Esophagus squamous epithelium (tissue), 4 donors: ENCODE measurements around the gene GALNTL6.

Source experiments
- POLR2A ChIP-seq, 4 donors: fragments of 450-650 bp; IDR thresholded peaks; one replicate each; pipeline ENCODE4 v1.6.1; 2017; ENCODE audit warnings: antibody characterized with exemption in 4 of 4, mild to moderate bottlenecking in 4 of 4, moderate library complexity in 3 of 4
- TF ChIP-seq, protein P1 (sequence below), 6 experiments: fragments of 450-650 bp in 4 of 6; fragments of 200-600 bp in 2 of 6; sonication (generic) in 2 of 6; IDR thresholded peaks; one replicate each; pipeline ENCODE4 v1.5.1; 2016 to 2019; ENCODE audit warnings: antibody characterized with exemption in 6 of 6, mild to moderate bottlenecking in 4 of 6, moderate library complexity in 4 of 6

DNA sequence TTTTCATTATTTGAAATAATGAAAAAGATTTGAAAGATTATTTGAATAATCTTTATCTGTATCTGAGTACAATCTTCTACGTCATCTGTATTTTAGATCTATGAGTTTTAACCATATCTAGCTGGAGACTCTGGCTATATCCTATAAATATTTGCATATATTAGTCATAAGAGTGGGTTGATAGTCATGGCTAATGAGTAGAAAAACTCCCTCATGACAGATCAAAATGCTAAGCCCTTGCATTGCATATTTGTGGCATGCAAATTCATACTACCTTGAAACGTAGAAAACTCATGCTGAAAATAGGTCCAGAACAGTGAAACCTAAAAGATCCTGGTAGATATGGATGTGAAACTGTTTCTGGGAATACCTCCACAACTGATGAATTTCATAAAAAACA, 291.3 kb downstream of the GALNTL6 start:
- TF ChIP-seq, protein P1, sequence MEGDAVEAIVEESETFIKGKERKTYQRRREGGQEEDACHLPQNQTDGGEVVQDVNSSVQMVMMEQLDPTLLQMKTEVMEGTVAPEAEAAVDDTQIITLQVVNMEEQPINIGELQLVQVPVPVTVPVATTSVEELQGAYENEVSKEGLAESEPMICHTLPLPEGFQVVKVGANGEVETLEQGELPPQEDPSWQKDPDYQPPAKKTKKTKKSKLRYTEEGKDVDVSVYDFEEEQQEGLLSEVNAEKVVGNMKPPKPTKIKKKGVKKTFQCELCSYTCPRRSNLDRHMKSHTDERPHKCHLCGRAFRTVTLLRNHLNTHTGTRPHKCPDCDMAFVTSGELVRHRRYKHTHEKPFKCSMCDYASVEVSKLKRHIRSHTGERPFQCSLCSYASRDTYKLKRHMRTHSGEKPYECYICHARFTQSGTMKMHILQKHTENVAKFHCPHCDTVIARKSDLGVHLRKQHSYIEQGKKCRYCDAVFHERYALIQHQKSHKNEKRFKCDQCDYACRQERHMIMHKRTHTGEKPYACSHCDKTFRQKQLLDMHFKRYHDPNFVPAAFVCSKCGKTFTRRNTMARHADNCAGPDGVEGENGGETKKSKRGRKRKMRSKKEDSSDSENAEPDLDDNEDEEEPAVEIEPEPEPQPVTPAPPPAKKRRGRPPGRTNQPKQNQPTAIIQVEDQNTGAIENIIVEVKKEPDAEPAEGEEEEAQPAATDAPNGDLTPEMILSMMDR (IDR thresholded peaks at IDR 0.05), result no peak
- no peak for TF ChIP-seq POLR2A (IDR thresholded peaks at IDR 0.05)
